ENCODE results near the gene SLC10A3.

SLC10A3 gene

DNA sequence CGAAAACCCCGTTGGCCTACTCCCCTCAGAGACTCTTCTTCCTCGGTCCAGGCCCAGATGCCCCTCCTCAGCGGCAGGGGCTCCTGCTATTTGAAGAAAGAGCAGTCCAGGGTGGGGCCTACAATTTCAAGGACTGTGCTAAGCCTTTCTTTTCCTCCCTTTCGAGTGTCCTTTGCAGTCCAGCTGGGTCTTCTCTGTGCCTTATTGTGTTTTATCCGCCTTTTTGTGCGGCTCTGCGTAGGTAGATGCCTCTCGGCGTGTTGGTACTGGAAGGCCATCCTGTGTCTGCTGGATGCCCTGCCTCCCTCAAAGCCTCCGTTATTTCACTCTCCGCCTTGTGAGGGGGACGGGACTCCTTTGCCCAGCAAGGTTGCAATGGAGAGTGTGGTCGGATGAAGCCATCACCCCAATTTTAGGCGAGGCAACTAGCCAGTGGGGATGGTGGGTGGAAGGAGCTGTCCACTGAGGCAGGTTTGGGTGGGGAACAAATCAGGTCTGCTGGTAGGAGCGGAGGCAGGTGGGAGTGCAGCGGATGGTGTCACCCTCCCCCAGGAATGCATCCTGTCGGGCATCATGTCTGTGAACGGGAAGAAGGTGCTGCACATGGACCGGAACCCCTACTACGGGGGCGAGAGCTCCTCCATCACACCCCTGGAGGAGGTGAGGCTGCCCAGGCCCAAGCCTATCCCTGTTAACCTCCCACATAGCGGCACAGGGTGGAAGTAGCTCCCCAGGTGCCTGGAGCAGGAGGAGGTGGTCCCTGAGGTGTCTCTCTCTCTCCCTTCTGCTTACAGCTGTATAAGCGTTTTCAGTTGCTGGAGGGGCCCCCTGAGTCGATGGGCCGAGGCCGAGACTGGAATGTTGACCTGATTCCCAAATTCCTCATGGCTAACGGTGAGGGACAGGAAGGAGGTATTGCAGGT, 52.2 kb downstream of the SLC10A3 start:
- DNase-seq: no peak

All from DMS53 (cell line).